ENCODE results near the gene UNC93A.
"Not testable (repeated sequence)": the region's sequence is repeated elsewhere in the genome, so short reads cannot be mapped to it uniquely, and the experiment has no call there.

UNC93A gene

DNA sequence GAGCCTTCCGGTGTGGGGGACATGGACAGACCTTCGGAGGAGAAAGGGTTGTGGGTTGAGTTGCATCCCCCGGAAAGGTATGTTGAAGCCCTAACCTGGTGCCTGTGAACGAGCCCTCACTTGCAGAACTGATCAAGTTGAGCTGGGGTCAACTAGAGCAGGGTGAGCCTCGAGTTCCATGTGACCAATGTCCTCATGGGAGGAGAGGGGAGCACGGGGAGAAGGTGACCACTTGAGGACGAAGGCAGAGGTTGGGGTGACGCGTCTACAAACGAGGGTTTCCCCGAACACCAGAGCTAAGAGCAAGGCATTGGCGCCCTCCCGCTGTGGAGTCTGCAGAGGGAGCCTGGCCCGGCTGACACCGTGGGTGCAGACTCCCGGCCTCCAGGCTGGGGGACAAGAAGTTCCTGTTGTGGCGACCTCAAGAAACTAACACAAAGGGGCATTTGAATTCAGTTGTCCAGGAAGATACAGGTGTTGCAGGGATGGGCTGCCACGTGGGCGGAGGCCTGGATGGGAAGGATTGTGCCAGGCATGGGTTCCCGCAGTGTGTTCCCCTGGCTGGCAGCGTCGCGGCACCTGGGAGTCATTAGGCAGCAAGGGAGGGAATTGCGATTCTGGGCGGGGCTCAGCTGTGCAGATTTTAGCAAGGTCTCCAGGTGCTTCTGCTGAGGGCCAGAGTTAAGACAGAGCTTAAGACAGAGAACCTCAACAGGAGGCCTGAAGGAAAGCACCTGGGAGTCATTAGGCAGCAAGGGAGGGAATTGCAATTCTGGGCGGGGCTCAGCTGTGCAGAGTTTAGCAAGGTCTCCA is 20.4 kb upstream of the UNC93A start:
- no peak for DNase-seq (ENCODE audit: low read depth)

DNA sequence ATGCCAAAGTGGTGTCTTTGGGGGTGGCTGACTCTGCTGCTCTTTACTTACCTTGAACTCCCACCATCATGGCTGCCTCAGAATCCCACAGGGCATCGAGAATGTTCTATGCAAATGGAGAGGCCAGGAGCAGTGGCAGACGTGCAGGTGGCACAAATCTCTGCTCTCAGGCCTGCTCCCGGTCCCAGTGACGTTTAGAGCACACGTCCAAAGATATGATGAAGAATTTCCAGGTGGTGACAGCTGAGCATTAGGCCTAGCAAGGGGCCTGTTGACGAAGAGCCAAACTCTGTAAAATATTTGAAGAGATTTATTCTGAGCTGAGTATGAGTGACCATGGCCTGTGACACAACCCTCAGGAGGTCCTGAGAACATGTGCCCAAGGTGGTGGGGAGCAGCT is 19.0 kb upstream of the UNC93A start:
- DNase-seq (ENCODE audit: low read depth): no peak

DNA sequence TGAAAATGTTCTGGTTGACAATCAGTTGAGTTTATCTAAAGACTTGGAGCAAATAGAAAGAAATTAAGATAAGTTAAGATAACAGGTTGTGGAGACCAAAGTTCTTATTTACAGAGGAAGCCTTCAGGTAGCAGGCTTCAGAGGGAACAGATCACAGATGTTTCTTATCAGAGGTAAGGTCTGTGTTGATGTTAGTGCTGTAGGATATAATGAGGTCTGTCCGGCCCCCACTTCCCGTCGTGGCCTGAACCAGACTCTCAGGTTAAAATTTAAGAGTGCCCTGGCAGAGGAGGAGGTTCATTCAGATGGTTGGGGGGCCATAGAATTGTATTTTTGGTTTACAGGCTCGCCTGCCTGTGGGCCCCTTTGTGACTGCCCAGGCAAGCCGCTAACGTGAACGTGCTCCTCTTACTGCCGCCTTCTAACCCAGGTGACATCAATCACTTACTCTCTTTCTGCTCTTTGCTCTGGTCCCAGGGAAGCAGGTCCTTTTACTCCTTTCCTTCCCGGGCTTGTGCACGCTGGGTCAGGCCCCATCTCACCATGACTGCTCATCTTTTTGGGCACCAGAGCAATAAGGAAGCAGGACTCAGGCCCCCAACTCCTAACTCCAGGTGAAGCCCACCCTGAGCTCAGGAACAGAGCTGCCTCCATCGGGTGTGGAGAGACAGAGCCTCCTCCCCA is 18.3 kb upstream of the UNC93A start:
- no peak for DNase-seq (ENCODE audit: low read depth)

DNA sequence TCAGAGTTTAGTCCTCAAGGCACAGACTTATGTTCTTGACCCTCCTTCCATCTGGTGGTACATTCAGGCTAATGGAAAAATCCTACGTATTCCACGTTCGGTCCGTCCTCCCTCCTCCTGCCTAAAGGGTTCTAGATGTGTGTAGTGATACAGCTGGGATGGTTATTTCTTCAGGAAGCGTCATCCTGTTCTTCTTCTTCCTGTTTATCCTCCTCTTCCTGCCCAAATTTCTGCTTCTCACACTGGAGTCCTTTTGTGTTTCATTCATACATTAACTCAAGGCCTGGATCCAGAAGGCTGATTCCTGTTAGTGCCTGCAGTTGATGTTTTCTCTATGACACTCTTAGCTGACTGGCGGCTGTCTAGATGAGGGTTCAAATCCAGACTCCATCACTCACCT is 16.8 kb upstream of the UNC93A start:
- DNase-seq (ENCODE audit: low read depth): no peak

DNA sequence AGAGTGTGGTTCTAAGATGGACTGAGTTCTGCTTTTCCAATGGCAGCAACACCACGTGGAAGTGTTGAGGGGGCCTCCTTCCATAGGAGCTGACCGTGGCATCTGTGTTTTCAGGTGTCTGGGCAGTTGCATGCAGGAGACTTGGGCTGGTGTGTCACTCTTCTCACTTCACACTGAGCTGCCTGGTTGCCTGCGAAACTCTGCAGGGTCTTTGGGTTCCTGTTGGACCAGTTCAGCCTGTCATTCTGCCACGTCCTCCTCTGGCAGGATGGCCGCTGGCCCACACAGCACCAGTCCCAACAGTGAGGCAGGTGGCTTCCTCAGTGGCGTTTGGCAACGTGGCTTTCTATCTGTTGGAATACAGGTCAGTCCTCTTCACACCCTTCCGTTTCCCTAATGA is 16.1 kb upstream of the UNC93A start:
- DNase-seq (ENCODE audit: low read depth): no peak

DNA sequence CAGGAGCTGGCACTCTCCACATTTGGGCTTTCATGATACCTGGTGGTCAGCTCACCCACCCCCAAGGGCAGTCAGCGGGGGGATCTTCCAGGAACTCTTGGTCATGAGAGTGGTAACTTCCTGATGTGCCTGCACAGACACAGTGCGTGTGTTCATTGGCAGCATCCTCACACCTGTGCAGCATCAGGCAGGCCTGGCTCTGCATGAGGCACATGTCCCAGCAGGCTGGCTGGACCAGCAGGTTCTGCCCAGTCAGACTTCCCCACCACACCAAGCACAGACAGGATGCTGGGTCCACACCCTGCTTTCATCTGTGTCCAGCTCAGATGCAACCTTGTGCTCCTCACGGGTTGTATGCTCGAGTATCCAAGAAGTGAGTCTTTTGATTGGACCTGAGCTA is 15.7 kb upstream of the UNC93A start:
- DNase-seq (ENCODE audit: low read depth): no peak

DNA sequence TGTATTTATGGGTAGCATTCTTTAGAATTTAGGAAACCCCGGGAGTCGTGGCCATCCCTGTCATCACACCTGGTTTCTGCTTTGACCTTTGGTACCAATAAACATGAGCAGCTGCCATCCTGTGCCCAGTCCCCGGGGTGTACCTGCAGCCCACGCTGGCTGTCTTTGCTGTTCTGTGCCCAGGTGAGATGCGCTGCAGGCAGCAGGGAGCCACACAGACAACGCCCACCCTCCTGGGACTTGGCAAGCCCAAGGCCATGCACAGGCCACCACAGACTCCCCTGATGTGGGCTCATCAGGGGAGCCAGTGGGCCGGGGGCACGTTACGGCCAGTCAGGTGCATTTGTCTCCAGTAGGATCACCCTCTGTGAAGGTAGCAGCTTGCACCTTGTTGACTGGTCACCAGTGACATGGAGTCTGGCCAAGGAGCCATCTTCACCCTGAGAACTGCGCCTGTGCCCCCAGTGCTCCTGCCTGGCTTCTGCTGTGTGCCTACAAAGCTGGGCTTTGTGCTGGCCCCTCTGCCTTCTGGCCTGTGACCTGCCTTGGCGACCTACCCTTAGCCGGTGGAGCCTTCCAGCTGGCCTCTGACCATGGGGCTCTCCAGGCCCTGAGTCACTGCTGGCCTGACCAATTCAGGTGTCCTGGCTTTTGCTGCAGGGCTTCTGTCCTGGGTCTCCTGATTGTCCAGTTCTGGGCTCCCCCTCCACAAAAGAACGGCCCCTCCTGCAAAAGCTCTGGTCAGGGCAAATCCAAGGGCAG is 14.2 kb upstream of the UNC93A start:
- DNase-seq (ENCODE audit: low read depth): no peak

DNA sequence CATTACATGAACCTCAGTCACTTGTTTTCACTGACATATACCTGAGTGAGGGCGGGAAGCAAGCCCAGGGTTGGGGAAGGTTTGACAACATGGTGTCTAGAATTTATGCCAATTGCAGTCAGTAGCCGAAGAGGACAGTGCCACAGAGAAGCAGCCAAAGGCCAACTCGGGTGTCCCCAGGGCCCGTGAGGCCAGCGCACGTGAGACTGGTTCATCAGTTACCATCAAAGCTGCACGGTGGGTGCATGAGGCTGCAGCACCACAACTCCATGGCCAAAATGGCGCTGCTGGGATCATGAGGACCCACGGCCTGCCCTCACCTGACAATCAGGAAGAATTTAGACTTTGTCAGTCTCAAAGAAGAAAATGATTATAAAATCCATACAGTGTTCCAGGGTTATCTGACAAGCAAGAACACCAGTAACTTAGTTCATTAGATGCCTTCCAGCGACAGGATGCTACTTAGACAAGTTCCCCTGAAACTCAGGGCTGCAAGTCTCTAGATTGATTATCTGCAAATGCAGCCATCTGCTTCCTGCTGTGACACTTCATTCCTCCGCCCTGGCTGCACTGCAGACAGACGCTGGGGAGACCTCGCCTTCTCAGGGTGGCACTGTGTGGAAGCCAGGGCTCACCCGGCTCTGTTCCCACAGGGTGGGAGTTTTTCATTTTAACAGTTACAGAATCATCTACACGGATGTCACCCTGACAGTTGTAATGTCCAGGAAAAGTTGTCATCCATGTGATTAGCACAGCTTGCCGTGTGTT is 12.8 kb upstream of the UNC93A start:
- not testable (repeated sequence) for DNase-seq (ENCODE audit: low read depth)

DNA sequence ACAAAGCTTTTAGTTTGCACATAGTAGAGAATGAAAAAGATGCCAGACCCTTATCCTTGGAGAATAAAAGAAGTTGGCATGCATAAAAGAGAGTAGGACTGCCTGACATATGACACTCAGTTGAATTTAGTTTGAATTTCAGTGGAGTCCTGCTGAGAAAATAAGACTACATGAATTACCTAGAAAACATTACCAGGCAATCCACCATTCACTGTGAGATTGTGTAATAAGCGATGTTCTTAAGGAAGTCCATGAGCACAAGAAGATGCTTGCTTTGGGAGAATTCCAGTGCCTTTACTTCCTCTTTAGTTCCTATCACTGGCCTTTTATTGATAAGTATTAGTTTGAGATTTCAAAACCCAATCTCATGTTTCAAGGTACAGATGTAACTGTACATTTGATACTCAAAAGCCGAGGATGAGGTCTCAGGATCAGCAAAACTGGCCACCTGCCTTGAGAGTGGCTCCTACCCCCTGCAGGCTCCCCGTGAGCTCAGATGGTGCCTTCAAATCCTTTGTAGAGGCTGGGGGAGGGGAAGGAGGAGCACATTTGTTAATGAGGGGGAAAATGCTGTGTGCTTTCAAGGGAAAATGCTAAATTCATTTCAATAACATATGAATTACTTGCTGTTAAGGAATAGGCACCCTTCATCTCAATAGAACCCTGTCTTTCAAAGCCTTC is 11.2 kb upstream of the UNC93A start:
- no peak for DNase-seq (ENCODE audit: low read depth)

DNA sequence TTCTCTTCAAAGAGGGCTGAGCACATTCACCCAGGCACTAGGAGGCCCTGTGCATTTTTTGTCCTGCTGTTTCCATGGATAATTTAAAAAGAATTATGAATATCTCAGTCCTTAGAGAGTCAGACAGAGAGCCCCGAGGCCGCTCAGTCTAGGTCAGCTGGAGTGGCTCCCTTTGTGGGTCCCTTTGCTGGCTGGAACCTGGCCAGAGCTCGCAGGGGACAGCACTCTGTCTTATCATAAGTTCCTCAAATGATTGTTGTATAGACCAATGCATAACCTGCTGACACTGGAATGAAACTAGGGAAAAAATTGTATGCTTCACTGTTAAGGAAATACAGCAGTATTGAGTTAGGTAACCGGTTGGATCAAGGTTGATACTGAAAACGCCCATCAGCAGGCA is 10.6 kb upstream of the UNC93A start:
- not testable (repeated sequence) for DNase-seq (ENCODE audit: low read depth)

DNA sequence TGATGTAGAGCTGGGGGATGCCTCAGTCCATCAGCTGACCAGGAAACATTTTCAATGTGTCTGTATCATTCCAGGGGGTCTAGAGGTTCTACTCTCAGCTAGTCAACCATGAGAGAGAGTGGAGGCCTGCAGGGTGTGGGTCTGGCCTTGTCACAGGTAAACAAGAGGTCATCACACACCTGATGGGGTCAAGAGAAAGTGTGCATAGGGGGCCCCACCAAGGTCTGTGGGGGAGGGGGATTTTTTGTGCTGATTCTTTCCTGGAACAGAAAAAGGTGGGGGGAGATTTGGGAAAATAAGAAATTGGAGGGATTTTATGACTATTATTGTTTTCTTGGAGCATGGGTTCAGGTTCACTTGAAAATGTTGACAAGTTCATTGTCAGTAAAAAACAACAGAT is 8.9 kb upstream of the UNC93A start:
- DNase-seq (ENCODE audit: low read depth): no peak

DNA sequence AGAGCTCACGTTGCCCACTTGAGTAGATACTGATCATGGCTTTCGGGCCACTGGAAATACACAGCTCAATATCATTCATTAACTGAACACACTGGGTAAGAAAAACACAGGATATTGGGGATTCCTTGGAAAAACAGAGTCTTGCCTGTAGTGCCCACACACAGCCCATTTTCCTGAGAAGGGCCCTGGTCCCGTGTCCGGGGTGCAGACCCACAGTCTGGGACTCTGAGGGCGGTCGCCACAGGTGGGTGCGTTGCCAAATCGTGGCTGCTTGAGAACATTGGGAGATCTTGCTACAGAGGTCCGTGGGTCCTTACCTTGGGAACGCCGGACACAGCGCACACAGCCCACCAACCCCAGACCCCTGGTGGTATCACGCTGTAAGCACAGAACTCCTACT is 6.5 kb upstream of the UNC93A start:
- DNase-seq (ENCODE audit: low read depth): not testable (repeated sequence)

DNA sequence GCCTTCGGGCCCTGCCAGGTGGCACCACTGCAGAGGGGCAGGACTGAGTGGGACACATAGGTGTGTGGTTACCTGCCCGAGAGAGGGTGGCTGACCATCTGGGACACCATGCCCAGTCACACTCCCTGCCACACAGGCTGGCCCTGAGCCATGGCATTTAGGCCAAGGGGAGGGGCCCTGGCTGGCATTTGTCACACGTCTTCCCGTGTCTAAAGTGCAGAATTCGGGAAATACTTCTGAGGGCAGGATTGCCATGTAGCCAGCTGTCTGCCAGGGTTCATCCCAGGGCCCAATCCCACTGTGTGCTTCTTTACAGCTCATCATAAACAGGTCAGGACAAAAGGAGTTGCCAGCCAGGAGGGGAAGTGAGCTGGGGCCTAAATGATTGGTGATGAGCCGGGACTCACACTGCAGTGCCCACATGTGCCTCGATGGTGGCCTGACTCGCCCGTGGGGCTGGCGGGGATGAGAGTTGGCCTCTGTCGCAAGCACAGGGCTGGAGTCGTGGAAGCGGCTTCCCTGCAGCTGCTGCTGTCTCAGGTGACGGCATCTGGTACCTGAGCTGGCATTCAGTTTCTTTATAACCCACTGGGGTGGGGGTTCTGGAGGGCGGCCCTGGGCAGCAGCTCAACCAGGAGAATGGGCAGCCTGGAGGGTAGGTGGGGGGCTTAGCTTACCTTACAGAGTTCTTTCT is 5.9 kb upstream of the UNC93A start:
- DNase-seq (ENCODE audit: low read depth): no peak

DNA sequence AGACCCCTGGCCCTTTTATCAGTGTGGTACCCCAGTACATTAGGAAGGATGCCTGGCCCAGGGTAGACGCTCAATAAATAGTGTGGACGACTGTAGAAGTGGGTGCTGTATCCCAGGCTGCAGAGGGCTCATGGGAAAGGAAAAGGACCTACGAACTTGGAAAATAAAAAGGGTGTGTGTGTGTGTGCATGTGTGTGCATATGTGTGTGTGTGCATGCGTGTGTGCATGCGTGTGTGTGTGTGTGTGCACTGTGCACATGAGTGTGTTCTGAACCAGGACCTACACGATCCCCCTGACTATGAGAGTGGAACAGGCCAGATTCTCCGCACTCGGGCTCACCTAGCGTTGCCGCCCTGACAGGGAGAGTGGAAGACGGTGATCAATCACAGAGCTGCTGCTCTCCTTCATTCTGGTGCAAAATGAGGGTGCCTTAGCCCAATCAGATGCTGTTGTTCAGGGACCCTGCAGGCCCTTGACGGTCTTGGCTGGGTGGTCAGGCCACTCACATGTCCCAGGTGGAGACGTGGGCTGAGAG is 3.5 kb upstream of the UNC93A start:
- no peak for DNase-seq (ENCODE audit: low read depth)

DNA sequence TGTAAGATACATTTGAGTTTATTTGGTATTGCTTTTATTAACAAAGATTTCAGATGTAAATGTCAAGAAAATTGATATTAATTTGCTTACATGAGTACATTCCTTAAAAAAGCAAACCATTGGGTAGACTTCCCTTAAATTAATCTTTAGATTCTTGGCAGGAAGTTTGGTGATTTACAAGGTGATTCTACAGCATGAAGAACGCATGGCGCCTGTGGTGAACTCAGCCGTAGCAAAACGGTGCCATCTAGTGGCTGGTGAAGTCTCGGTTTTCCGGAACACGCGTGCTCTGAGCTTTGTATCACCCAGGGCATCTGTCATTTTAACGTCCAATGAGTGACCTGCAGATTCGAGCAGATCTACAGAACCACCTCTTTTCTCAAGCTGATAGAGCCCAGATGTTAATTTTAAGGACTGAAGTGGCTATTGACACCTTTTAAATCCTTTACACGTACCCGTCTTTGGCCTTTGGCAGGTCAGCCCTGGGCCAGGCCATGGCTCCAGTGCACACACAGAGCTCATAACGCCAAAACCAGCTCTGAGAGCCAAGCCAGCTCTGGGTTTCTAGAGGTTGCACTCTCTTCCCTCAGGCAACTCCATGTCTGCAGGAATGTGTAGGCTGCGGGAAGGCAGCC is 2.4 kb upstream of the UNC93A start:
- peak; percentile 9 for DNase-seq (ENCODE audit: low read depth)

DNA sequence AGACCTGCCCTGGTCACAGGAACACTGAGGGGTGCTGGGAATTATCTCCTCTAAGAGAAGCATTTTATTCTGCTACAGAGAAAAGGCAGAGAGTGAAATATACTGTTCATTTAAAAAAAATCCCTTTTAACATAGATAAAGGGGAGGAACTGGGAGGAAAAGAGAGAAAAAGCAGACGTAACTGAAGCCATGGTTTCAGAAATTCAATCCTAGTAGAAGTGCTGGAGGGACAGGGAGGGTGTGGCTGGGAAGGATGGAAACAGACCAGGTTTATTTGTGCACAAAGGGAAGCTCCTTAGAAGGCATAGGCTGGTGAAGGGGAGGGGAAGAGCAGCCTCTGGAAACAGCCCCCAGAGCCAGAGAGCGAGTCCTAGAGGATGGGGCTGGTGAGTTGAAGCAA is 1.8 kb upstream of the UNC93A start:
- DNase-seq (ENCODE audit: low read depth): not testable (repeated sequence)

DNA sequence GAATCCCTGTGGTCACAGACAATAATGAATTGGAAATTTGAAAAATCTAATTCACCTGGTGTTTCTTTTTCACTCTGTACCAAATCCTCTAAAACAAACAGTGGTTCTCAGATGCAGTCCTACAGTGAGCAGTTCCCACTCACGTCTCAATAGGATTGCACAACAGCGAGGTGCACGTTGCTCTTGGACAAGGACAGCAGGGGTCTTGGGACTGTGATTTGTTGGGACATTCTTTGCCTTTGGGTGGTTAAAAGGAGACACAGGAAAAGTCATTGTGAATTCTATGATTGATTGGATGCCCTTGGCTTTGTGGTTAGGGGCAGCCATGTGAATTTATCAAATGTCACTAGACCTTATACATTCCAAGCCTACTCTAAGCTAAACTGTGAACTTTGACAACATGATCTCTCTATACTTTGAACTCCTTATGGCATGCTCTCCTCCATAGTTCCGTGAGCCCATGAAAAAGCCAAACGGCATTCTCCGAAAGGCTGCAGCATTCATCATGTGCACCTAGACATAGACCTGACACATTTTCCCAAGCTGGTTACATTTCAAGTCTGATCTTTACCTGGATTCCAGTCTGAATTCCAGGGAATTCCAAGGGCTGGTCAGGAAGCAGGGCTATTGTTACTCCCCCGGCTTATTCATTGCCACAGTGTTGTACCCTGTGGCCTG is 647 bp downstream of the UNC93A start:
- no peak for DNase-seq (ENCODE audit: low read depth)

DNA sequence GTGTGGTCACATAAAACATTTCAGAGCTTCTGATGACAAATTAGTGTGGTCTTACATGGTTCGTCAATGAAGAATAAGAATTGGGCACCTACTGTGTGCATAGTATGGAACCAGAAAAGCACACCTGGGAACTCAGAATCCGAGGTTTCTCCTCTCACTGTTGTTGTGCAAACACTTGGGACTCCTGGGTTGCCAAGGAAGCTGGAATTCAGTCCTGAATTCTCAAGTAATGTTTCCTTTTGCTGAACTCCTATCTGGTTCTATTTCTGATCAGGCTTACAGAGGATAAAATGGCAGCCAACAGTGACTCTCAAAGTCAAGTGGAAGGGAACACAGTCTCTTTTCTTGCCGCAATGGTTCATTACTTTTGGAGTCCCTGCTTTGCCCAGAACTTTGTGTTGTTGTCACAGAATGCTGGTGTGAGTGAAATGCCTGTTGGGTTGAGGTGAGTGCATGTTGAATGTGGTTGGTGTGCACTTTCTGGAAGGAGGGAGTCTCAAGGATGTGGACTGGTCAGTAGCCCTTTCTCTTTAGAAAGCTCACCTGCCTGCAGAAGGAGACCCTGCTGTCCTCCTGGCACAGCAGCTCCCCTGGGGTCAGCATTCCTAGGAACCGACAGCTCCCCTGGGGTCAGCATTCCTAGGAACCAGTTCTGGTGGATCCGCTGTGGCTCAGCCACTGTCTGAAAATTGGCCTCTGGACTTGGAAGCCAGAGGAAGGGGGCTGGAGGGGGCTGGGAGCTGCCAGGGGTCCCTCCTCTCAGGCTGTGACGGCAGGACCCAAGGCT is 1.4 kb downstream of the UNC93A start:
- DNase-seq (ENCODE audit: low read depth): no peak

DNA sequence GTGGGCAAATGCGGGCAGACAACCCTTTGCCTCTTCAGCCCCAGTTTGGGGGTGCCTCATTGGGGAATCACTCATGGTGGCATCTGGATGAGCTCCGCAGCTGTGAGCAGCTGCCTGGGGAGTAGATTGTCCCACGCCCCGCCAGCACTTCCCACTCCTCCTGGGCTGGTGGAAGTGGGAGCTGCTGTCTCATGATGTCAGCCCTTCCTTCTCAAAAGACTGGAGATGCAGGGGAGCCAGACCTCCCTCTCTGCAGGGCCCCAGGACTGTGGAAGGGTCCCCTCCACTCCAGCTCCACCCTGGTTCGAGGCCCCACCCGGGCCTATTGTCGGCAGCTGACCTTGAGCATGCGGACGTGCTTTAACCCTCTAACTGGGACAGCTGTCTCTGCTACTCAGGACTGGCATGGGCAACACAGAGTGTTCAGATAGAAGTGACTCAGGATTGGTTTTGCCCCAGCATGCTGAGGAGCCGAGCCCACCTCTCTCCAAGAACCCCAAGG is 2.0 kb downstream of the UNC93A start:
- no peak for DNase-seq (ENCODE audit: low read depth)
